Astrocyte (in vitro differentiated cells and primary cell): ENCODE measurements around the gene SUSD5.
"Not testable (repeated sequence)": the region's sequence is repeated elsewhere in the genome, so short reads cannot be mapped to it uniquely, and the experiment has no call there.

Experiments
- CTCF ChIP-seq: IDR thresholded peaks from 2 replicates; pipeline ENCODE4 v1.5.1; 2011; ENCODE audit warnings: low read depth, mild to moderate bottlenecking, inconsistent platforms, low read length, moderate library complexity; ENCODE audit not compliant: insufficient read depth
- EZH2 ChIP-seq: IDR thresholded peaks from 2 replicates; pipeline ENCODE4 v1.6.1; 2012; ENCODE audit warnings: mild to moderate bottlenecking, low read length, inconsistent platforms; ENCODE audit not compliant: insufficient read depth

- not testable (repeated sequence) for TF ChIP-seq CTCF, EZH2
Measured at GRCh38 chr3:33139006-33139623, 79.5 kb downstream of the SUSD5 start.
